Measurements from ENCODE around the gene FHL3.
A peak's percentile ranks its signal among the peaks of the same experiment; 100 is the strongest.
"Not testable (repeated sequence)": the region's sequence is repeated elsewhere in the genome, so short reads cannot be mapped to it uniquely, and the experiment has no call there.

Gene FHL3

GRCh38 chr1:37983546-37983945 is 21.8 kb downstream of the FHL3 start:
- DNase-seq: no peak

- no peak for DNase-seq
Observed at GRCh38 chr1:37978541-37978940, 26.8 kb downstream of the FHL3 start.

- peak; percentile 32 for DNase-seq
Observed at GRCh38 chr1:37975083-37975482, 30.2 kb downstream of the FHL3 start.

DNA sequence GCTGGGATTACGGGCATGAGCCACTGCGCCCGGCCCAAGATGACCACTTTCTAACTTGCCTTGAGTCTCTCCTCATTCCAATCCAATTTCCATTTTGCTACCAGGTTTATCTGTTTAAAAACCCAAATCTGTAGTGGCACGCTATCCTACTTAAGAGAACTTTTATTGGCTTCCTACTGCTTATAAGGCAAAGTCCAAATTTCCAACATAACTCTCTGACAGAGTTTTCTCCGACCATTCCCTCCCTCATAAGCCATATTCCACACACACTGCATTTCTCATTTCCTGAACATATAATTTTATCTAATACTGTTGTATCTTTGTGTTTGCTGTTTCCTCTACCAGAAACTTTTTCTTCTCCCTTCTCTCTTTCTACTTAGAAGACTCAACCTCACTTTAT is 30.7 kb downstream of the FHL3 start:
- DNase-seq: no peak

GRCh38 chr1:37973684-37974083 is 31.6 kb downstream of the FHL3 start:
- not testable (repeated sequence) for DNase-seq

GRCh38 chr1:37965301-37965700 is 40.0 kb downstream of the FHL3 start:
- no peak for DNase-seq

- not testable (repeated sequence) for DNase-seq
Observed at GRCh38 chr1:37964106-37964505, 41.2 kb downstream of the FHL3 start.

DNA sequence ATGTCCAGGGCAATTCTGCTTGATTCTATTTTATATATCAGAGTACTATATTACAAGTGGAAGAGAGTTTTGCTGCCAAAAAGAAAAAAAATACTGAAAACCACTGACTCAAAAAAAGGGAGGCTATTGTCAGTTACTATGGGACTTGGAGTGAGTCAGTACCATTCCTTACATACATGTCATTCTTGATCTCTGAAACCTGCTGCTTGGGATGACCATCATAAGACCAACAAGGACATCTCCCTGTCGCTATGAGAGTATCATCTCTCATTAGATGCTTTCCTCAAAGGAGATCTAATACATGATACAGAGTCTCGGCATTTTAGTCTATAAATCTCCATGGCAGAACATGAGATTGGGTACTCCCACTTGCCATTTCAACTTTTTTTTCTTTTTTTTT is 46.6 kb downstream of the FHL3 start:
- no peak for DNase-seq

- DNase-seq: no peak
Observed at GRCh38 chr1:37955685-37956084, 49.6 kb downstream of the FHL3 start.

- no peak for DNase-seq
Observed at GRCh38 chr1:37954316-37954971, 50.9 kb downstream of the FHL3 start.

GRCh38 chr1:37952738-37953137 is 52.6 kb downstream of the FHL3 start:
- DNase-seq: no peak

DNA sequence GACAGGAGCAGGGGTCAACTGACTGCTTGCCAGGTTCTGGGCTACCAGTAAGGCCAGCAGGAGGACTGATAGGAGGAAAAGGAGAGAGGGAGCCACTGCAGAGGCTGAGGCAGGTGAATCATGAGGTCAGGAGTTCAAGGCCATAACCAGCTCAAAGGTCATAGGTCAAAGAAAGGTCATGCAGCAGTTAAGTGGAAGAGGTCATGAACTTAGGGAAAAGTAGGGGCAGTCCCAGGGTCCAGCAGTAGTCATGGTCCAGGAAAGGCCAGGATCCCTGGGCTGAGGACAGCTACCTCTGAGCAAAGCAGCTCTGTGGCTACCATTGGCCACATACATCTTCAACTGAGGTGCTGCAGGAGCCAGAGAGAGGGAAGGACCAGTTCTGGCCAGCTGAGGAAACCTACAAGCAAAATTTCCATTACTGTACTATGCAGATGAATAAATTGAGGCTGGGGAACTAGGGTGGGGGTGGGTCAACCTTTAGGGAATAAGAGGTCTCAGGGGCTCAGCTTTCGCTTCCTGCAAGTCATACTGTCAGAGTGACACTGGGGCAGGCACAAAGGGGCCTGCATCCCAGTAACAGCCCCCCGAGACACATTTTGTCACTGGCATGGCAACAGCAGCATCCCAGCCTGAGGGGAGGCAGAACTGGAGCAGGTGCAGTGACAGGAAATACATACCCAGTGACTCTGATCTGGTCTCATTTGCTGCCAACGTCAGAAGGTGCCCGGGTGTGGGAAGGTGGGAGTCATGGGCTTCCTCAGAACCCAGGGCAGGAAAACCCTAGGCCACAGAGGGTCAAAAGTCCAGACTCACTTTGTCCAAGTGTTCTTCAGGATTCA is 53.3 kb downstream of the FHL3 start:
- DNase-seq: no peak

- no peak for DNase-seq
Observed at GRCh38 chr1:37951041-37951782, 54.1 kb downstream of the FHL3 start.

DNA sequence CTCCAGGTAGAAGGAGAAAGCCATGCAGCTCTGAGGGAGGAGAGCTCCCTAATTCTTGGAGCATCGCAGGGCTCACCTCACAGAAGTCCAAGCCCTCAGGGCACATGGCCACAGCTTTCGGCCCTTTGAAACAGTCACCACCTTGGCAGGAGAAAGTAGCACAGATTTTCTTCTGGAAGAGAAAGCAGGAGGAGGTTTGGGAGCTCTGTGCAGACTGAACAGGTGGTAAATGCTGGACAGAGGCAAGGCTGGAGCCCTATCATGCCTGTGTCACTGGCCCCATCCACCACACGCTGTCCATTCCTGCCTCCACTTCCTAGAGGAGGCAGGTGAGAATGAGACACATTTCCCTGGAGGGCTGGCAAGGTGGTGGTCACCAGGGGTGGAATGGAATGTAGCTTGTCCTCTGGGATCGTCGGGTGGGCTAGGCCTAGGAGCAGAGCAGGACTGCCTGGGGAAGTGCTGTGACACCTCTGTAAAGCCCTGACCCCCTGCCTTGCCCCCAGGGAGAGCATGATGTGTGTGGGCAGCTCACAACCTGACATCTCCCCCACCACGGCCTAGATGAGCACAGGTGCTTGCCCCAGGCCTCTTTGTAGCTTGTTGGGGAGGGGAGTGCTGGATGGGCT is 55.7 kb downstream of the FHL3 start:
- no peak for DNase-seq

GRCh38 chr1:37948841-37949240 is 56.5 kb downstream of the FHL3 start:
- DNase-seq: no peak

- DNase-seq: no peak
Observed at GRCh38 chr1:37948166-37948565, 57.1 kb downstream of the FHL3 start.

DNA sequence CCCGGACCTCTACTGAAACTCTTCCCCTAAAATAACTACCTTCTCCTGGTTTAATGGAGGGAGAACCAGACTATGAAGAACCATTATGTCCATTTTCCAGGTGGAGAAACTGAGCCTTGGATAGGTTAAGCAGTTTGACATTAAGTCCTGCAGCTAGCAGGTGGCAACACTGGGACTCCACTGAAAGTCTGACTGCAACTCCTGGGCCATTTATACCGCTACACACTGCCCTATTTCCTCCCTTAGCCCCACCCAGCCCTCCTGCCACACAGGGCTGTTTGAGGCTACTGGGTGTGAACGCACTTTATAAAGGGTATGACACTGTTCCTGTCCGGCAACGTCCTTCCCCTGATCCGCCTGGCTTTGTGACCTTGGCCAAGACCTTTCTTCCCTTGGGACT is 58.0 kb downstream of the FHL3 start:
- DNase-seq: no peak

All from NCI-H1694 (cell line).